Upper lobe of left lung (tissue), 4 donors: Measurements from ENCODE around the gene PRKN.

ENCODE experiments used
- CTCF ChIP-seq, 6 experiments: fragments of 450-650 bp in 4 of 6; fragments of 200-600 bp in 2 of 6; sonication (generic) in 2 of 6; IDR thresholded peaks; one replicate each; pipeline ENCODE4 v1.5.1; 2016 to 2019; ENCODE audit warnings: antibody characterized with exemption in 6 of 6
- EP300 ChIP-seq, 4 donors: sonication (generic); formaldehyde crosslinking; IDR thresholded peaks; one replicate each; pipeline ENCODE4 v1.5.1; 2017; ENCODE audit warnings: antibody characterized with exemption in 4 of 4, control low read depth in 2 of 4
- POLR2A ChIP-seq, 4 donors: fragments of 450-650 bp; IDR thresholded peaks; one replicate each; pipeline ENCODE4 v1.5.1; 2016 to 2017; ENCODE audit warnings: antibody characterized with exemption in 4 of 4, mild to moderate bottlenecking in 2 of 4
- POLR2AphosphoS5 ChIP-seq, 2 donors: sonication (generic); formaldehyde crosslinking; IDR thresholded peaks; one replicate each; pipeline ENCODE4 v1.5.1; 2017; ENCODE audit warnings: antibody characterized with exemption in 2 of 2

GRCh38 chr6:161439093-161439492 is 1288.5 kb downstream of the PRKN start:
- TF ChIP-seq CTCF (IDR thresholded peaks at IDR 0.05) (no peak), POLR2A (IDR thresholded peaks at IDR 0.05) (no peak), POLR2AphosphoS5 (IDR thresholded peaks at IDR 0.05) (no peak), EP300 (IDR thresholded peaks at IDR 0.05) (no peak)
